Inferior parietal cortex (tissue), 1 donor: ENCODE results near the gene QSOX2.
"Not testable (repeated sequence)": the region's sequence is repeated elsewhere in the genome, so short reads cannot be mapped to it uniquely, and the experiment has no call there.

Source experiments
- DNase-seq: peaks from one replicate; pipeline ENCODE4 v3.0.0-alpha.2; 2016; ENCODE audit errors: extremely low spot score

The QSOX2 gene

GRCh38 chr9:136266641-136267040 lies 21.0 kb upstream of the QSOX2 start:
- not testable (repeated sequence) for DNase-seq

- DNase-seq, result no peak
Observed at GRCh38 chr9:136265561-136266355, 20.1 kb upstream of the QSOX2 start.

GRCh38 chr9:136264441-136265405 lies 19.1 kb upstream of the QSOX2 start:
- no peak for DNase-seq

GRCh38 chr9:136264031-136264430 lies 18.4 kb upstream of the QSOX2 start:
- DNase-seq, result no peak

GRCh38 chr9:136262671-136263178 lies 17.1 kb upstream of the QSOX2 start:
- DNase-seq, result no peak

GRCh38 chr9:136261686-136262430 lies 16.2 kb upstream of the QSOX2 start:
- DNase-seq, result no peak

- no peak for DNase-seq
Observed at GRCh38 chr9:136260936-136261472, 15.4 kb upstream of the QSOX2 start.

GRCh38 chr9:136260521-136260920 lies 14.9 kb upstream of the QSOX2 start:
- DNase-seq, result no peak

- no peak for DNase-seq
Observed at GRCh38 chr9:136259836-136260235, 14.2 kb upstream of the QSOX2 start.

- DNase-seq, result no peak
Observed at GRCh38 chr9:136259517-136259813, 13.9 kb upstream of the QSOX2 start.

- DNase-seq, result no peak
Observed at GRCh38 chr9:136258786-136259516, 13.3 kb upstream of the QSOX2 start.

GRCh38 chr9:136258299-136258625 lies 12.7 kb upstream of the QSOX2 start:
- DNase-seq, result no peak

- DNase-seq, result no peak
Observed at GRCh38 chr9:136257381-136258298, 12.0 kb upstream of the QSOX2 start.

GRCh38 chr9:136255896-136256890 lies 10.6 kb upstream of the QSOX2 start:
- DNase-seq, result no peak

- no peak for DNase-seq
Observed at GRCh38 chr9:136255166-136255538, 9.5 kb upstream of the QSOX2 start.

- no peak for DNase-seq
Observed at GRCh38 chr9:136254381-136255165, 9.0 kb upstream of the QSOX2 start.

GRCh38 chr9:136253246-136254130 lies 7.9 kb upstream of the QSOX2 start:
- DNase-seq, result no peak
